Measurements from ENCODE around the gene SGCA.

Gene SGCA

GRCh38 chr17:50123649-50124349, 42.0 kb upstream of the SGCA start:
- no peak overlapping the region for H3K27ac ChIP-seq (ENCODE audit: low read depth, low read length, poor library complexity, severe bottlenecking)

DNA sequence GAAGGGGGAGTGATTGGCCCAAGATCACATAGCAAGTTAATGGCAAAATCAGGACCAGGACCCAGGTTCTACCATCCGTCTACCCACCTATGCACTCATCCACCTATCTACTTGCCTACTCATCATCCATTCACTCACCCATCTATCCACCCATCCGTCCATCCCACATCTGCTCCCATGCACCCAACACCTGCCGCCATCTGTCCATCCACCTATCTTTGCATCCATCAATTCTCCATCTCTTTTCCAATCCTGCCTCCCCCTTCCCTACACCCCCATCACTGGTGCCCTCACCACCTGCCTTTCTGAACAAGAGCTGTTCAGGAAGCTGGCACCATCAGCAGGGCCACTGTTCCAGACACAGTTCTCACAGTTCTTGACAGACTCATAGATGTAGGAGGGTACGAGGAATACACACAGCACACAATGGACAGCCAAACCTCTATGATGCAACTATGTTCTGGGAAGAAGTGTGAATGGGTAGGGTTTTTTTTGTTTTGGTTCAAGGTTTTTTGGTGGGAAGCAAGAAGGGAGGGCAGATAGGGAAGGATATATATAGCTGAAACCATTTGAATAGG, 40.3 kb upstream of the SGCA start:
- peaks cover 9% of the 10 kb centered on the region; the same call in 1 of the 2 replicates for H3K27me3 ChIP-seq (ENCODE audit: insufficient read depth, low read length)
- no peaks in the 10 kb centered on the region for H3K36me3 ChIP-seq (ENCODE audit: insufficient read depth, low read length)
- no peaks in the 10 kb centered on the region for H3K79me2 ChIP-seq (ENCODE audit: insufficient read depth, low read length)
- H3K9me3 ChIP-seq (ENCODE audit: low read length), result no peaks in the 10 kb centered on the region
- no peak overlapping the region for H3K4me3 ChIP-seq (ENCODE audit: low read depth, low read length, poor library complexity, severe bottlenecking)
- no peak overlapping the region for H2AFZ ChIP-seq (ENCODE audit: low read length)
- no peak for TF ChIP-seq EZH2 (IDR thresholded peaks at IDR 0.05; ENCODE audit: borderline replicate concordance, low read length)
- TF ChIP-seq, protein P1, sequence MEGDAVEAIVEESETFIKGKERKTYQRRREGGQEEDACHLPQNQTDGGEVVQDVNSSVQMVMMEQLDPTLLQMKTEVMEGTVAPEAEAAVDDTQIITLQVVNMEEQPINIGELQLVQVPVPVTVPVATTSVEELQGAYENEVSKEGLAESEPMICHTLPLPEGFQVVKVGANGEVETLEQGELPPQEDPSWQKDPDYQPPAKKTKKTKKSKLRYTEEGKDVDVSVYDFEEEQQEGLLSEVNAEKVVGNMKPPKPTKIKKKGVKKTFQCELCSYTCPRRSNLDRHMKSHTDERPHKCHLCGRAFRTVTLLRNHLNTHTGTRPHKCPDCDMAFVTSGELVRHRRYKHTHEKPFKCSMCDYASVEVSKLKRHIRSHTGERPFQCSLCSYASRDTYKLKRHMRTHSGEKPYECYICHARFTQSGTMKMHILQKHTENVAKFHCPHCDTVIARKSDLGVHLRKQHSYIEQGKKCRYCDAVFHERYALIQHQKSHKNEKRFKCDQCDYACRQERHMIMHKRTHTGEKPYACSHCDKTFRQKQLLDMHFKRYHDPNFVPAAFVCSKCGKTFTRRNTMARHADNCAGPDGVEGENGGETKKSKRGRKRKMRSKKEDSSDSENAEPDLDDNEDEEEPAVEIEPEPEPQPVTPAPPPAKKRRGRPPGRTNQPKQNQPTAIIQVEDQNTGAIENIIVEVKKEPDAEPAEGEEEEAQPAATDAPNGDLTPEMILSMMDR (IDR thresholded peaks at IDR 0.05; ENCODE audit: low read length), result no peak
- no peaks in the 10 kb centered on the region for H3K9me2 ChIP-seq (ENCODE audit: low read depth, low read length)
- H3K4me2 ChIP-seq (ENCODE audit: low read length), result no peak overlapping the region
- H3K9ac ChIP-seq (ENCODE audit: low read length), result no peak overlapping the region
- H3K27ac ChIP-seq (ENCODE audit: low read depth, low read length, poor library complexity, severe bottlenecking), result no peak overlapping the region
- no peaks in the 10 kb centered on the region for H4K20me1 ChIP-seq (ENCODE audit: insufficient read depth, low read length)
- H3F3A ChIP-seq (ENCODE audit: insufficient read depth, low read length), result no peaks in the 10 kb centered on the region
- peaks cover 3% of the 10 kb centered on the region for H3K4me1 ChIP-seq (ENCODE audit: insufficient read depth, low read length, severe bottlenecking)

More at GRCh38 chr17:50123649-50124349, 42.0 kb upstream of the SGCA start:
- no peak overlapping the region for H3K4me2 ChIP-seq (ENCODE audit: low read length)
- no peaks in the 10 kb centered on the region for H3F3A ChIP-seq (ENCODE audit: insufficient read depth, low read length)
- H3K27me3 ChIP-seq (ENCODE audit: insufficient read depth, low read length), result peaks cover 9% of the 10 kb centered on the region; the same call in 1 of the 2 replicates
- no peaks in the 10 kb centered on the region for H3K36me3 ChIP-seq (ENCODE audit: insufficient read depth, low read length)
- no peak overlapping the region for H2AFZ ChIP-seq (ENCODE audit: low read length)
- H3K4me1 ChIP-seq (ENCODE audit: insufficient read depth, low read length, severe bottlenecking), result no peaks in the 10 kb centered on the region
- H3K9me2 ChIP-seq (ENCODE audit: low read depth, low read length), result no peaks in the 10 kb centered on the region
- TF ChIP-seq EZH2 (IDR thresholded peaks at IDR 0.05; ENCODE audit: borderline replicate concordance, low read length), result no peak
- TF ChIP-seq, protein P1 (IDR thresholded peaks at IDR 0.05; ENCODE audit: low read length), result no peak
- H3K9me3 ChIP-seq (ENCODE audit: low read length), result no peaks in the 10 kb centered on the region
- H3K4me3 ChIP-seq (ENCODE audit: low read depth, low read length, poor library complexity, severe bottlenecking), result no peak overlapping the region
- H4K20me1 ChIP-seq (ENCODE audit: insufficient read depth, low read length), result no peaks in the 10 kb centered on the region
- H3K79me2 ChIP-seq (ENCODE audit: insufficient read depth, low read length), result no peaks in the 10 kb centered on the region
- H3K9ac ChIP-seq (ENCODE audit: low read length), result no peak overlapping the region

DNA sequence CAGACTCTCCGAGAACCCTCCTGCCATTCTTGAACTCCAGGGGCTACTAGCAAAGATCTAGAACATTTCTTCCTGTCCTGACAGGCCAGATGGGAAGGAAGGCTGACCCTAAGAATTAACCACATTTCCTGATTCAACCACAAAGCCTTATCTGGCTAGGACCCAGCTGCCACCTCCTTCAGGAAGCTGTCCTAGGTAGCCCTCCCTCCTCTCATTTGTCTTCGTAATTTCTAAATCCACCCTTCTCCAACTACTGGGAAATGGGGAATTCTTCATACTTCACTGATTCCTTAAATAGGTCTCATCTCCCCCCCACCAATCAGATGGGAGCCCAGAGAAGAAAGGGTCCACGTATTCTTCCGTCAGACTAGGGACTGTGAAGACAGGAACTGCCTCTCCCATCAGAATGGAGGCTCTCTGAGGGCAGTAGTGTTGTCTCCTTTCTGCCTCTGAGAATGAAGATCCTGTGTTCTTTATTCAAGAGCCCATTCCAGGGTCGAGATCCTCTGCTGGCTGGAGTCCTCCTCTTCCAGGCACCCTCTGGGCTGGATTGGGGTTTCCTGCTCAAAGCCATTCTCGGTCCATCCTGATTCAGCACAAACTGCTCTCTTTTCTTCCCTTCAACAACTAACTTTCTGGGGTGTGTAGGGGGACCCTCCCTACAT, 38.0 kb upstream of the SGCA start:
- no peak overlapping the region for H2AFZ ChIP-seq (ENCODE audit: low read length)

More for the DNA sequence above, 38.0 kb upstream of the SGCA start:
- H3K9ac ChIP-seq (ENCODE audit: low read length), result no peak overlapping the region
- no peaks in the 10 kb centered on the region for H3K9me3 ChIP-seq (ENCODE audit: low read length)
- peaks cover 3% of the 10 kb centered on the region for H3K4me1 ChIP-seq (ENCODE audit: insufficient read depth, low read length, severe bottlenecking)
- no peaks in the 10 kb centered on the region for H3K79me2 ChIP-seq (ENCODE audit: insufficient read depth, low read length)
- no peak for TF ChIP-seq EZH2 (IDR thresholded peaks at IDR 0.05; ENCODE audit: borderline replicate concordance, low read length)
- TF ChIP-seq, protein P1 (IDR thresholded peaks at IDR 0.05; ENCODE audit: low read length), result no peak
- no peaks in the 10 kb centered on the region for H4K20me1 ChIP-seq (ENCODE audit: insufficient read depth, low read length)
- H3K4me3 ChIP-seq (ENCODE audit: low read depth, low read length, poor library complexity, severe bottlenecking), result no peak overlapping the region
- H3K36me3 ChIP-seq (ENCODE audit: insufficient read depth, low read length), result no peaks in the 10 kb centered on the region; the same call in 1 of the 2 replicates
- no peak overlapping the region for H3K27ac ChIP-seq (ENCODE audit: low read depth, low read length, poor library complexity, severe bottlenecking)
- H3K27me3 ChIP-seq (ENCODE audit: insufficient read depth, low read length), result peaks cover 9% of the 10 kb centered on the region; the same call in 1 of the 2 replicates
- no peaks in the 10 kb centered on the region for H3F3A ChIP-seq (ENCODE audit: insufficient read depth, low read length)
- no peak overlapping the region for H3K4me2 ChIP-seq (ENCODE audit: low read length)
- no peaks in the 10 kb centered on the region for H3K9me2 ChIP-seq (ENCODE audit: low read depth, low read length)
